Left ventricle myocardium inferior (tissue), 1 donor: ENCODE measurements around the gene TAB2. TPM values are rescaled to one million over a fixed set of nuclear protein-coding genes. Genes with fewer than 3 reads are reported as not detected.

Source experiments
- DNase-seq: peaks from one replicate; pipeline ENCODE4 v3.0.0-alpha.2; 2020
- H3K27ac ChIP-seq: fragments of 200-600 bp; replicated peaks from 2 replicates; pipeline ENCODE4 v1.8.0; 2021
- H3K27me3 ChIP-seq: fragments of 200-600 bp; 2 replicates; pipeline ENCODE4 v1.8.0; 2021; ENCODE audit warnings: low read depth
- H3K36me3 ChIP-seq: fragments of 200-600 bp; 2 replicates; pipeline ENCODE4 v1.8.0; 2021
- H3K4me1 ChIP-seq: fragments of 200-600 bp; 2 replicates; pipeline ENCODE4 v1.8.0; 2021
- H3K4me3 ChIP-seq: fragments of 200-600 bp; 2 replicates; pipeline ENCODE4 v1.8.0; 2021; ENCODE audit warnings: mild to moderate bottlenecking, moderate library complexity
- H3K9me3 ChIP-seq: fragments of 200-600 bp; replicated peaks from 2 replicates; pipeline ENCODE4 v1.8.0; 2021
- intact Hi-C: fragments of 100-400 bp; cut with micrococcal nuclease; formaldehyde crosslinking; loops from one replicate; pipeline ENCODE4 v1.11.0; 2022
- total RNA-seq: library from RNA; stranded (reverse); fragmentation: NEBNext Ultra II Directional; extraction: Animal tissue kit (Norgen Biotek cat#: 25700); gene quantifications from one replicate; pipeline ENCODE4 v1.2.1, GENCODE V29; 2021
- TF ChIP-seq, protein P1 (sequence below): fragments of 200-600 bp; IDR thresholded peaks from 2 replicates; pipeline ENCODE4 v1.8.0; 2021; ENCODE audit warnings: antibody characterized with exemption, mild to moderate bottlenecking, borderline replicate concordance
- donor health status: DM: no; HTN: yes; CAD: no; lungs with severe emphysema.

TAB2 gene
- total RNA-seq, 1 donor from 2014 or later, result 56.7 TPM

DNA sequence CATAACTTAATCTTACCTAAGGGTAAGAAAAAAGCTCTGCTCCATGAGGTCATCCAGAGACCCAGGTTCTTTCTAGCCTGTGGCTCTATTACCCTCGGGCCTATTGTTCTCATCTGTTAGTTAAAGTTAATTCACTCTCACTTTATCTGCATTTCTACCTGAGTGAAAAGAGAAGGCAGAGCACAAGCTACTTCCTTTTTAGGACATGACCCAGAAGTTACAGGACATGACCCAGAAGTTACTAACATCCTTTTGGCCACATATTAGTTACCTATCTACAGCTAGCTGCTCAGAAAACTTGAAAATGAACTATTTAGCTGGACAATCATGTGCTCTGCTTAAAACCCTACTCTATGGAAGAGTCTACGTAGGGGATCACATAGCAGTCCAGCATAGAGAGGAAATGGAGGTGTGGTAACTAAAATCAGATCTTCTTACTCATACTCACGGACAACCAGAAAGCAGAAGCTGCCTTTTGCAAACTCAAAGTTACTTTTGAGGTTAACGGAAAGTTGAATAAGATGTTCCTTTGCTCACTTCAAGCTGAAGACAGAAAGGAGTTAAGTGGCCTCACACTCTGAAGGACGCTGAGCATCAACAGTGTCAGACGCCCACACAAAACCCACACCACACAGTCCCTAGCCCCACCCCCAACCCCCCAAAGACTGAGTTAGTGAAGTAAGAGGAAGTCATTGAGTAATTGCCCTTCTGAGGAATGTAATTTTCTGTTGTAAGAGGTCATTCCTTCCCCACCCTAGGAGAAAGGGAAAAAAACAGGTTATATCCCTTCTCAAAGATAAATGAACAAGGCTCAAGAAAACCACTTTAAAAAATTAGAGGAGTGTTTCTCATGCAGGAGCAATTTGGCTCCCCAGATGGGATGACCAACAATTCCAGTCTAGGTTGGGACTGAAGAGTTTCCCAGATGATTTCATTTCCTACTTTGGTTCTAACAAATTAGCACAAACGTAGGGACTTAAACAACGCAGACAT, 45.9 kb upstream of the TAB2 start:
- Histone ChIP-seq H3K36me3 (no peaks in the 10 kb centered on the region), H3K27me3 (peaks cover 18% of the 10 kb centered on the region), H3K27ac (no peak overlapping the region), H3K9me3 (peaks cover 12% of the 10 kb centered on the region), H3K4me3 (no peak overlapping the region), H3K4me1 (no peaks in the 10 kb centered on the region)
- no peak for DNase-seq
- TF ChIP-seq, protein P1, sequence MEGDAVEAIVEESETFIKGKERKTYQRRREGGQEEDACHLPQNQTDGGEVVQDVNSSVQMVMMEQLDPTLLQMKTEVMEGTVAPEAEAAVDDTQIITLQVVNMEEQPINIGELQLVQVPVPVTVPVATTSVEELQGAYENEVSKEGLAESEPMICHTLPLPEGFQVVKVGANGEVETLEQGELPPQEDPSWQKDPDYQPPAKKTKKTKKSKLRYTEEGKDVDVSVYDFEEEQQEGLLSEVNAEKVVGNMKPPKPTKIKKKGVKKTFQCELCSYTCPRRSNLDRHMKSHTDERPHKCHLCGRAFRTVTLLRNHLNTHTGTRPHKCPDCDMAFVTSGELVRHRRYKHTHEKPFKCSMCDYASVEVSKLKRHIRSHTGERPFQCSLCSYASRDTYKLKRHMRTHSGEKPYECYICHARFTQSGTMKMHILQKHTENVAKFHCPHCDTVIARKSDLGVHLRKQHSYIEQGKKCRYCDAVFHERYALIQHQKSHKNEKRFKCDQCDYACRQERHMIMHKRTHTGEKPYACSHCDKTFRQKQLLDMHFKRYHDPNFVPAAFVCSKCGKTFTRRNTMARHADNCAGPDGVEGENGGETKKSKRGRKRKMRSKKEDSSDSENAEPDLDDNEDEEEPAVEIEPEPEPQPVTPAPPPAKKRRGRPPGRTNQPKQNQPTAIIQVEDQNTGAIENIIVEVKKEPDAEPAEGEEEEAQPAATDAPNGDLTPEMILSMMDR, result no peak
- intact Hi-C loops, result no loop called here

DNA sequence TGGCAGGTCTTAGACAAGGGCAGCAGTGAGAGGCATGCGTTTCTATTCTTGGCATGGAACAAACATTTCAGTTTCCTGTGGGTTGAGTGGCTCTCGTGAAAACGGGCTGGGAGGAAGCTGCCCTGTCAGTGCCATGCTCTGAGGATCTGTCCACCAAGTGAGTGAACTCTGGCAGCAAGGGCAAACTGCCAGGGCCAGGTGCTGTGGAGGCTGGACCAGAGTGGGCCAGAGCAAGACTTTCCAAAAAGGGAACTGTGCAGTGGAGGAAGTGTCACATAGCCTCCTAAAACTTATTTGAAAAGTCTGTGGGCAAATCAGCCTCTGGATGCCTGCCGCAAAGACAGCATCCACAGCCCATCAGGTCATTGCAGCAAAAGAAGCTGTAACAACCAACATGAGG, 44.2 kb upstream of the TAB2 start:
- no peaks in the 10 kb centered on the region for H3K4me1 ChIP-seq
- DNase-seq, result peak; percentile 41
- H3K27me3 ChIP-seq, result peaks cover 18% of the 10 kb centered on the region
- H3K36me3 ChIP-seq, result no peaks in the 10 kb centered on the region
- H3K4me3 ChIP-seq, result no peak overlapping the region
- intact Hi-C loops, result no loop called here
- H3K27ac ChIP-seq, result no peak overlapping the region
- TF ChIP-seq, protein P1, result no peak
- H3K9me3 ChIP-seq, result peaks cover 12% of the 10 kb centered on the region

DNA sequence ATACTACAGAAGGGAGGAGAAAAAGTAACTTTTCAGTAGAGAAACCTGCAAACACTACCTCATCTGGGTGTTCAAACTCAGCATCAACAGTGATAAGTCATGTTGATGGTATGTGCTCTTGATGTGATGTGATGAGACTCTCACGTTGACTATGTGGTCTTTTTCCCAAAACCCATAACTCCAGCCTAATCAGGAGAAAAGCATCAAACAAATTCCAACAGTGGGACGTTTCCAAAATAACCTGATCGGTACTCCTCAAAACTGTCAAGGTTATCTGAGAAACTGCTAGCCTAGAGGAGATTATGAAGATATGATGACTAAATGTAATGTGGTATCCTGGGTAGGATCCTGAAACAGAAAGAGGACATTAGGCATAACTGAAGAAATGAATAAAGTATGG, 41.9 kb upstream of the TAB2 start:
- H3K27ac ChIP-seq, result no peak overlapping the region
- no peaks in the 10 kb centered on the region for H3K36me3 ChIP-seq
- TF ChIP-seq, protein P1, result no peak
- peaks cover 34% of the 10 kb centered on the region for H3K27me3 ChIP-seq
- no peaks in the 10 kb centered on the region for H3K4me1 ChIP-seq
- H3K4me3 ChIP-seq, result no peak overlapping the region
- intact Hi-C loops, result no loop called here
- peaks cover 12% of the 10 kb centered on the region for H3K9me3 ChIP-seq
- no peak for DNase-seq

DNA sequence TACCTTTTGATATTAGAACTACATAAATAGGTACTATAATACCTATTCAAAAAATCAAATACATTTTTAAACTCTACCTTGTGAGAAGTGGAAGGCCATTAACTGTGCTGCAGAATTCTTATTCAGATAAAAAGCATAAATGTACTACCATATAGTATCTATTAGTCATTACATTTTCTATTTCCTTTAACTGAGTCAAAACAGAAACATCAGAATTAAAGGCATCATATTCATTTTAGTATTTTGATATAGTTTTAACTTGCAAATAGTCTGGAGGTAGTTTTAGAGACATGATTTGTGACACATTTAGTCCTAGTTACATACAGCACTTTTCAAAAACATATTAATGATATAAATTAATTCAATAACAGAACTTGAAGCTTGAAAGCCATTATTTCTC, 39.9 kb upstream of the TAB2 start:
- intact Hi-C loops, result no loop called here
- TF ChIP-seq, protein P1, result no peak
- H3K27ac ChIP-seq, result no peak overlapping the region
- no peak overlapping the region for H3K4me3 ChIP-seq
- H3K9me3 ChIP-seq, result no peaks in the 10 kb centered on the region
- H3K36me3 ChIP-seq, result no peaks in the 10 kb centered on the region
- no peaks in the 10 kb centered on the region for H3K4me1 ChIP-seq
- DNase-seq, result no peak
- peaks cover 21% of the 10 kb centered on the region for H3K27me3 ChIP-seq

DNA sequence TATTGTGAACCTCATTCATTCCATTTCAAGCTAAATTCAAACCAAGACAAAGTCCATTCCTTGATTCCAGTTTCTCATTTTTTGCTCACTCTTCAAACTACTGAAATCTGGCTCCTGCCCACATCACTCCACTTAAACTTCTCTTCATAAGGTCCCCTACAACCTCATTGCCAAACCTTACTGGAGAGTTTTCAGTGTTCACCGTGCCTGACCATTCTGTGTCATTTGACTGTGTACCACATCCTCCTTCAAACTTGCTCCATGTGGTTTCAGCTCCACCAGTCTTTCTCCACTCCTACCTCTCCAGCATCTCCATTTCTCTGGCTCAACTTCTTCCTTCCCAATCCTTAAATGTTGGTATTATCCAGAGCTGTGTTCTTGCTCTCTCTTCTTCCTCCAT, 38.5 kb upstream of the TAB2 start:
- no peaks in the 10 kb centered on the region for H3K36me3 ChIP-seq
- H3K9me3 ChIP-seq, result no peaks in the 10 kb centered on the region
- H3K27me3 ChIP-seq, result peaks cover 16% of the 10 kb centered on the region
- intact Hi-C loops, result no loop called here
- no peak for DNase-seq
- no peaks in the 10 kb centered on the region for H3K4me1 ChIP-seq
- no peak overlapping the region for H3K4me3 ChIP-seq
- H3K27ac ChIP-seq, result no peak overlapping the region
- TF ChIP-seq, protein P1, result no peak
